ENCODE data around the gene PCK2. TPM values are rescaled to one million over a fixed set of nuclear protein-coding genes. Genes with fewer than 3 reads are reported as not detected.

PCK2 gene
- total and polyA plus RNA-seq, 2 of the 13 experiments (the other 11 are each of a cell fraction or from before 2014, with no cell fraction given) = 129 to 272 TPM

DNA sequence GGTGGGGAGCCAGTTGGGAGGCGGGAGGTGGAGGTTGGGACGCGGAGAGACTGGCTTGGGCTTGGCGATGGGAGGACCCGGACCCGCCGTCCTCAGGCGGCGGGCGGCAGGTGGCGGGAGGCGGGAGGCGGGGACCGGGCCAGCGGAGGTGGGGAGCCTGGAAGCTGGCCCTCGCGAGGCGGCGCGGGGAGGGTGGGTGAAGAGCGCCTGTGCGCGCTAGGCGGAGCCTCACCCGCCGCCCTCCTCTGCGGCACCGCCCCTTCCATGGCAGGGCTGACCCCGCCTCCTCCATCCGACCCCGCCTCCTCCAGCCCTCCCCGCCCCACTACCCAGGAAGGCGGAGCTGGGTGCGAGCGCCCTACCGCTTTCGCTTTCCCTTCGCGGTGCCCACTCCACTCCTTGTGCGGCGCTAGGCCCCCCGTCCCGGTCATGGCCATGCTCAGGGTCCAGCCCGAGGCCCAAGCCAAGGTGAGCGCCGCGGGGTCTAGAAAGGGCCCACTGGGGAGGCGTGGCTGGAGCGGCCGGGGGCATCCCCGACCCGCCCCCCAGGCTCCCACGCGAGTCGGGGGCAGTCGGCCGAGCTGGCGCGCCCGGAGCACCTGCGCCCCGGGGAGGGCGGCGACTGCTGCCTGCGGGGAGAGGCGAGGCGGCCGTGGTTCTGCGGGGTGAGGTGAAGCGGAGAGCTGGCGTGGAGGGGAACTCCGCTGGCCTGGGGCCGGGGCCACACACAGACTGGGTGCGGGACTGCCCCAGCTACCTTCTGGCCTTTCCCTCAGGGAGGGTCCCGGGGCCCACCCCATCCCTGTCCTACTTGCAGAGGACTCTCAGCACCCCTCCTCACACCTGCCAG lies 41.9 kb downstream of the PCK2 start, which contains the start of gene PSME1 (continued):
- TF ChIP-seq, protein P1, sequence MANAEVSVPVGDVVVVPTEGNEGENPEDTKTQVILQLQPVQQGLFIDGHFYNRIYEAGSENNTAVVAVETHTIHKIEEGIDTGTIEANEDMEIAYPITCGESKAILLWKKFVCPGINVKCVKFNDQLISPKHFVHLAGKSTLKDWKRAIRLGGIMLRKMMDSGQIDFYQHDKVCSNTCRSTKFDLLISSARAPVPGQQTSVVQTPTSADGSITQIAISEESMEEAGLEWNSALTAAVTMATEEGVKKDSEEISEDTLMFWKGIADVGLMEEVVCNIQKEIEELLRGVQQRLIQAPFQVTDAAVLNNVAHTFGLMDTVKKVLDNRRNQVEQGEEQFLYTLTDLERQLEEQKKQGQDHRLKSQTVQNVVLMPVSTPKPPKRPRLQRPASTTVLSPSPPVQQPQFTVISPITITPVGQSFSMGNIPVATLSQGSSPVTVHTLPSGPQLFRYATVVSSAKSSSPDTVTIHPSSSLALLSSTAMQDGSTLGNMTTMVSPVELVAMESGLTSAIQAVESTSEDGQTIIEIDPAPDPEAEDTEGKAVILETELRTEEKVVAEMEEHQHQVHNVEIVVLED (CRISPR knock-in tag; IDR thresholded peaks at IDR 0.05; ENCODE audit: borderline replicate concordance) = no peak; the same call in 1 of the 2 replicates
- TF ChIP-seq ZNF350 (CRISPR knock-in tag; IDR thresholded peaks at IDR 0.05; ENCODE audit: borderline replicate concordance, low read depth) = peak; percentile 64
- TF ChIP-seq, protein P2, sequence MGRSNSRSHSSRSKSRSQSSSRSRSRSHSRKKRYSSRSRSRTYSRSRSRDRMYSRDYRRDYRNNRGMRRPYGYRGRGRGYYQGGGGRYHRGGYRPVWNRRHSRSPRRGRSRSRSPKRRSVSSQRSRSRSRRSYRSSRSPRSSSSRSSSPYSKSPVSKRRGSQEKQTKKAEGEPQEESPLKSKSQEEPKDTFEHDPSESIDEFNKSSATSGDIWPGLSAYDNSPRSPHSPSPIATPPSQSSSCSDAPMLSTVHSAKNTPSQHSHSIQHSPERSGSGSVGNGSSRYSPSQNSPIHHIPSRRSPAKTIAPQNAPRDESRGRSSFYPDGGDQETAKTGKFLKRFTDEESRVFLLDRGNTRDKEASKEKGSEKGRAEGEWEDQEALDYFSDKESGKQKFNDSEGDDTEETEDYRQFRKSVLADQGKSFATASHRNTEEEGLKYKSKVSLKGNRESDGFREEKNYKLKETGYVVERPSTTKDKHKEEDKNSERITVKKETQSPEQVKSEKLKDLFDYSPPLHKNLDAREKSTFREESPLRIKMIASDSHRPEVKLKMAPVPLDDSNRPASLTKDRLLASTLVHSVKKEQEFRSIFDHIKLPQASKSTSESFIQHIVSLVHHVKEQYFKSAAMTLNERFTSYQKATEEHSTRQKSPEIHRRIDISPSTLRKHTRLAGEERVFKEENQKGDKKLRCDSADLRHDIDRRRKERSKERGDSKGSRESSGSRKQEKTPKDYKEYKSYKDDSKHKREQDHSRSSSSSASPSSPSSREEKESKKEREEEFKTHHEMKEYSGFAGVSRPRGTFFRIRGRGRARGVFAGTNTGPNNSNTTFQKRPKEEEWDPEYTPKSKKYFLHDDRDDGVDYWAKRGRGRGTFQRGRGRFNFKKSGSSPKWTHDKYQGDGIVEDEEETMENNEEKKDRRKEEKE (IDR thresholded peaks at IDR 0.05) = no peak
- peak; percentile 84 for TF ChIP-seq TBX2 (CRISPR knock-in tag; IDR thresholded peaks at IDR 0.05; ENCODE audit: borderline replicate concordance)
- 0 out of 2 replicates have a peak, but pooled peaks have one; percentile 65 for TF ChIP-seq MZF1 (CRISPR knock-in tag; IDR thresholded peaks at IDR 0.05; ENCODE audit: borderline replicate concordance)
- peak; percentile 70 for TF ChIP-seq SPEN (CRISPR knock-in tag; IDR thresholded peaks at IDR 0.05; ENCODE audit: low read depth)
- no peak for TF ChIP-seq SSRP1 (CRISPR knock-in tag; IDR thresholded peaks at IDR 0.05)
- TF ChIP-seq, protein P3, sequence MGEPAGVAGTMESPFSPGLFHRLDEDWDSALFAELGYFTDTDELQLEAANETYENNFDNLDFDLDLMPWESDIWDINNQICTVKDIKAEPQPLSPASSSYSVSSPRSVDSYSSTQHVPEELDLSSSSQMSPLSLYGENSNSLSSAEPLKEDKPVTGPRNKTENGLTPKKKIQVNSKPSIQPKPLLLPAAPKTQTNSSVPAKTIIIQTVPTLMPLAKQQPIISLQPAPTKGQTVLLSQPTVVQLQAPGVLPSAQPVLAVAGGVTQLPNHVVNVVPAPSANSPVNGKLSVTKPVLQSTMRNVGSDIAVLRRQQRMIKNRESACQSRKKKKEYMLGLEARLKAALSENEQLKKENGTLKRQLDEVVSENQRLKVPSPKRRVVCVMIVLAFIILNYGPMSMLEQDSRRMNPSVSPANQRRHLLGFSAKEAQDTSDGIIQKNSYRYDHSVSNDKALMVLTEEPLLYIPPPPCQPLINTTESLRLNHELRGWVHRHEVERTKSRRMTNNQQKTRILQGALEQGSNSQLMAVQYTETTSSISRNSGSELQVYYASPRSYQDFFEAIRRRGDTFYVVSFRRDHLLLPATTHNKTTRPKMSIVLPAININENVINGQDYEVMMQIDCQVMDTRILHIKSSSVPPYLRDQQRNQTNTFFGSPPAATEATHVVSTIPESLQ (CRISPR knock-in tag; conservative IDR thresholded peaks at IDR 0.05) = no peak; the same call in 1 of the 2 replicates
- TF ChIP-seq KMT2B (CRISPR knock-in tag; IDR thresholded peaks at IDR 0.05) = peak; percentile 95
- TF ChIP-seq SIX4 (CRISPR knock-in tag; IDR thresholded peaks at IDR 0.05) = peak; percentile 50; the same call in 1 of the 2 replicates
- no peak; the same call in 1 of the 2 replicates for TF ChIP-seq SMAD9 (CRISPR knock-in tag; IDR thresholded peaks at IDR 0.05)
- peak; percentile 34 for TF ChIP-seq U2AF1 (optimal IDR thresholded peaks at IDR 0.05; ENCODE audit: low read depth, low read length)
- no peak for TF ChIP-seq ZNF790 (CRISPR knock-in tag; IDR thresholded peaks at IDR 0.05; ENCODE audit: borderline replicate concordance)
- peak; percentile 9; the same call in 1 of the 2 replicates for TF ChIP-seq SIX1 (CRISPR knock-in tag; IDR thresholded peaks at IDR 0.05; ENCODE audit: borderline replicate concordance)
- TF ChIP-seq, protein P4, sequence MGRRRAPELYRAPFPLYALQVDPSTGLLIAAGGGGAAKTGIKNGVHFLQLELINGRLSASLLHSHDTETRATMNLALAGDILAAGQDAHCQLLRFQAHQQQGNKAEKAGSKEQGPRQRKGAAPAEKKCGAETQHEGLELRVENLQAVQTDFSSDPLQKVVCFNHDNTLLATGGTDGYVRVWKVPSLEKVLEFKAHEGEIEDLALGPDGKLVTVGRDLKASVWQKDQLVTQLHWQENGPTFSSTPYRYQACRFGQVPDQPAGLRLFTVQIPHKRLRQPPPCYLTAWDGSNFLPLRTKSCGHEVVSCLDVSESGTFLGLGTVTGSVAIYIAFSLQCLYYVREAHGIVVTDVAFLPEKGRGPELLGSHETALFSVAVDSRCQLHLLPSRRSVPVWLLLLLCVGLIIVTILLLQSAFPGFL (CRISPR knock-in tag; IDR thresholded peaks at IDR 0.05) = no peak
- TF ChIP-seq ZNF235 (CRISPR knock-in tag; IDR thresholded peaks at IDR 0.05; ENCODE audit: borderline replicate concordance) = peak; percentile 96; the same call in 1 of the 2 replicates
- no peak for TF ChIP-seq CENPX (CRISPR knock-in tag; IDR thresholded peaks at IDR 0.05)
- peak; percentile 48; the same call in 1 of the 2 replicates for TF ChIP-seq SP1 (IDR thresholded peaks at IDR 0.05)
- TF ChIP-seq SP1 (CRISPR knock-in tag; IDR thresholded peaks at IDR 0.05) = peak; percentile 94
- no peak for TF ChIP-seq ZFYVE20 (CRISPR knock-in tag; IDR thresholded peaks at IDR 0.05; ENCODE audit: borderline replicate concordance, low read depth)
- TF ChIP-seq ZNF558 (CRISPR knock-in tag; IDR thresholded peaks at IDR 0.05; ENCODE audit: borderline replicate concordance) = no peak
- TF ChIP-seq PLRG1 (conservative IDR thresholded peaks at IDR 0.05) = no peak
